Right kidney (tissue), 9 donors: ENCODE results near the gene SUSD5.

Experiments
- DNase-seq: peaks from one replicate; pipeline ENCODE4 v3.0.0-alpha.2; 2016
- long read RNA-seq, 8 donors: transcript quantifications; one replicate each; lab custom pipeline, GENCODE V29; 2026

The SUSD5 gene
- long read RNA-seq, donor 1, full-length matches to known transcripts: 1 of 1 reads
- long read RNA-seq, donor 1, partial matches to known transcripts: 0 of 1 reads
- long read RNA-seq, donor 1, other reads (novel, unspliced or antisense): 0 of 1 reads
- long read RNA-seq, donor 2, full-length matches to known transcripts: 1 of 1 reads
- long read RNA-seq, donor 2, partial matches to known transcripts: 0 of 1 reads
- long read RNA-seq, donor 2, other reads (novel, unspliced or antisense): 0 of 1 reads
- long read RNA-seq, donor 3, full-length matches to known transcripts: 1 of 1 reads
- long read RNA-seq, donor 3, partial matches to known transcripts: 0 of 1 reads
- long read RNA-seq, donor 3, other reads (novel, unspliced or antisense): 0 of 1 reads
- long read RNA-seq, donor 4, full-length matches to known transcripts: 4 of 4 reads
- long read RNA-seq, donor 4, partial matches to known transcripts: 0 of 4 reads
- long read RNA-seq, donor 4, other reads (novel, unspliced or antisense): 0 of 4 reads
- long read RNA-seq, donor 5, full-length matches to known transcripts: 2 of 2 reads
- long read RNA-seq, donor 5, partial matches to known transcripts: 0 of 2 reads
- long read RNA-seq, donor 5, other reads (novel, unspliced or antisense): 0 of 2 reads
- long read RNA-seq, donor 6, full-length matches to known transcripts: 2 of 2 reads
- long read RNA-seq, donor 6, partial matches to known transcripts: 0 of 2 reads
- long read RNA-seq, donor 6, other reads (novel, unspliced or antisense): 0 of 2 reads
- long read RNA-seq, donor 7: 0 reads
- long read RNA-seq, donor 8, full-length matches to known transcripts: 3 of 3 reads
- long read RNA-seq, donor 8, partial matches to known transcripts: 0 of 3 reads
- long read RNA-seq, donor 8, other reads (novel, unspliced or antisense): 0 of 3 reads

- DNase-seq: peak; percentile 85
Measured at GRCh38 chr3:33218446-33219174, at the start of gene SUSD5. TSS of gene SUSD5 (minus strand) at chr3:33218810. CDS start at chr3:33218797, 13 bp downstream.

GRCh38 chr3:33260104-33260503 lies 41.5 kb upstream of the SUSD5 start:
- DNase-seq: no peak

GRCh38 chr3:33256249-33256648 lies 37.6 kb upstream of the SUSD5 start:
- no peak for DNase-seq

- DNase-seq: no peak
Measured at GRCh38 chr3:33250712-33251111, 32.1 kb upstream of the SUSD5 start.

GRCh38 chr3:33246786-33247185 lies 28.2 kb upstream of the SUSD5 start:
- DNase-seq: no peak

- no peak for DNase-seq
Measured at GRCh38 chr3:33240261-33240660, 21.7 kb upstream of the SUSD5 start.

- no peak for DNase-seq
Measured at GRCh38 chr3:33238923-33239322, 20.3 kb upstream of the SUSD5 start.

- no peak for DNase-seq
Measured at GRCh38 chr3:33237439-33237838, 18.8 kb upstream of the SUSD5 start.

GRCh38 chr3:33236005-33236404 lies 17.4 kb upstream of the SUSD5 start:
- DNase-seq: no peak

- no peak for DNase-seq
Measured at GRCh38 chr3:33233884-33234283, 15.3 kb upstream of the SUSD5 start.

GRCh38 chr3:33231756-33232465 lies 13.3 kb upstream of the SUSD5 start:
- no peak for DNase-seq

GRCh38 chr3:33229947-33230346 lies 11.3 kb upstream of the SUSD5 start:
- no peak for DNase-seq

GRCh38 chr3:33229066-33229465 lies 10.5 kb upstream of the SUSD5 start:
- no peak for DNase-seq

- DNase-seq: no peak
Measured at GRCh38 chr3:33221241-33221640, 2.6 kb upstream of the SUSD5 start.

- DNase-seq: no peak
Measured at GRCh38 chr3:33219175-33219487, 521 bp upstream of the SUSD5 start.

GRCh38 chr3:33217866-33218445 lies 654 bp downstream of the SUSD5 start:
- DNase-seq: peak; percentile 62

- DNase-seq: no peak
Measured at GRCh38 chr3:33215739-33216138, 2.9 kb downstream of the SUSD5 start.

- no peak for DNase-seq
Measured at GRCh38 chr3:33212406-33212805, 6.2 kb downstream of the SUSD5 start.

GRCh38 chr3:33211444-33211843 lies 7.2 kb downstream of the SUSD5 start:
- no peak for DNase-seq

- no peak for DNase-seq
Measured at GRCh38 chr3:33209357-33209756, 9.3 kb downstream of the SUSD5 start.

GRCh38 chr3:33202711-33203457 lies 15.7 kb downstream of the SUSD5 start:
- no peak for DNase-seq
